ENCODE data around the gene RASAL2.

- TF ChIP-seq CTCF (IDR thresholded peaks at IDR 0.05; ENCODE audit: insufficient read depth, low read length, poor library complexity, severe bottlenecking) = no peak
- no peak for TF ChIP-seq EZH2phosphoT487 (conservative IDR thresholded peaks at IDR 0.05; ENCODE audit: low read length)
These were observed 8.3 kb downstream of the RASAL2 start for GRCh38 chr1:178102218-178102617.
